DMS53 treated with DMSO at 0.1 percent for 48 hours (cell line): Measurements from ENCODE around the gene MAML2.

Experiments
- DNase-seq: peaks from one replicate; lab custom pipeline; 2025; ENCODE audit not compliant: unreplicated experiment; lab: John Stamatoyannopoulos, UW

Gene MAML2

GRCh38 chr11:96339706-96340554, 3.1 kb downstream of the MAML2 start:
- no peak for DNase-seq

GRCh38 chr11:96338910-96339705, 3.9 kb downstream of the MAML2 start:
- DNase-seq: no peak

- DNase-seq: no peak
These were observed 5.2 kb downstream of the MAML2 start for GRCh38 chr11:96337541-96338431.

- DNase-seq: no peak
These were observed 7.6 kb downstream of the MAML2 start for GRCh38 chr11:96335388-96335787.

- no peak for DNase-seq
These were observed 8.8 kb downstream of the MAML2 start for GRCh38 chr11:96334219-96334618.

- no peak for DNase-seq
These were observed 9.7 kb downstream of the MAML2 start for GRCh38 chr11:96333191-96333719.

- no peak for DNase-seq
These were observed 10.7 kb downstream of the MAML2 start for GRCh38 chr11:96332126-96332771.

- no peak for DNase-seq
These were observed 11.3 kb downstream of the MAML2 start for GRCh38 chr11:96331699-96332116.

GRCh38 chr11:96330511-96330859, 12.5 kb downstream of the MAML2 start:
- no peak for DNase-seq

GRCh38 chr11:96329855-96330510, 13.0 kb downstream of the MAML2 start:
- DNase-seq: no peak

GRCh38 chr11:96329419-96329818, 13.6 kb downstream of the MAML2 start:
- DNase-seq: no peak

- no peak for DNase-seq
These were observed 14.5 kb downstream of the MAML2 start for GRCh38 chr11:96328395-96329010.

GRCh38 chr11:96326959-96327358, 16.0 kb downstream of the MAML2 start:
- DNase-seq: no peak

- no peak for DNase-seq
These were observed 18.1 kb downstream of the MAML2 start for GRCh38 chr11:96324912-96325311.

GRCh38 chr11:96323642-96323985, 19.4 kb downstream of the MAML2 start:
- no peak for DNase-seq

GRCh38 chr11:96322775-96323641, 20.0 kb downstream of the MAML2 start:
- no peak for DNase-seq

GRCh38 chr11:96321091-96321490, 21.9 kb downstream of the MAML2 start:
- no peak for DNase-seq

GRCh38 chr11:96319898-96320656, 22.9 kb downstream of the MAML2 start:
- DNase-seq: no peak
